HCT116 (cell line): ENCODE data around the gene PPP1R15A. TPM values are rescaled to one million over a fixed set of nuclear protein-coding genes. Genes with fewer than 3 reads are reported as not detected.
A peak's percentile ranks its signal among the peaks of the same experiment; 100 is the strongest.

Experiments
- ATAC-seq: fragments of 200-7000 bp; cut with Tn5 transposase; 2 replicates; pipeline ENCODE4 v1.9.1; 2020; ENCODE audit warnings: mild to moderate bottlenecking, moderate library complexity
- BruUV-seq: library from RNA; stranded (reverse); fragments of 400-500 nt; replicated peaks from 2 replicates; lab custom pipeline; 2021; lab: Mats Ljungman, UMichigan
- CTCF ChIA-PET: fragments of 300-600 bp; sonication (Branson Sonifier 250); formaldehyde crosslinking; loops from one replicate; lab custom pipeline; 2021; ENCODE audit warnings: antibody characterized with exemption; lab: Charles Lee
- POLR2A ChIA-PET: fragments of 300-600, 350-600 bp; sonication (Branson Sonifier 250); formaldehyde crosslinking; loops from one replicate; lab custom pipeline; 2021; ENCODE audit warnings: antibody characterized with exemption; lab: Charles Lee
- RAD21 ChIA-PET, 2 experiments: fragments of 300-600 bp; sonication (Branson Sonifier 250); formaldehyde crosslinking; loops; one replicate each; lab custom pipeline; 2023; ENCODE audit warnings: low total read pairs in 2 of 2; ENCODE audit not compliant: uncharacterized antibody in 2 of 2, unreplicated experiment in 2 of 2, low non-redundant PET in 1 of 2; lab: Charles Lee
- DNase-seq: peaks from one replicate; pipeline ENCODE4 v3.0.0-alpha.2; 2010; ENCODE audit warnings: low read depth, low spot score
- H2AFZ ChIP-seq: fragments of 200-600 bp; shearing (Covaris generic), sonication (generic); 2 replicates; pipeline ENCODE4 v1.6.1; 2017; ENCODE audit warnings: low read depth, mixed run types, mixed read lengths, antibody characterized with exemption, low read length; ENCODE audit not compliant: poor library complexity, severe bottlenecking
- H3K27ac ChIP-seq: 2 replicates; pipeline ENCODE4 v1.5.1; 2012; ENCODE audit warnings: low read depth, low read length
- H3K27me3 ChIP-seq: fragments of 200-600 bp; sonication (generic); 2 replicates; pipeline ENCODE4 v1.6.1; 2016; ENCODE audit warnings: mixed run types, low read length, mixed read lengths; ENCODE audit not compliant: insufficient read depth
- H3K36me3 ChIP-seq, 2 experiments: fragments of 200-500 bp in 1 of 2; fragments of 200-600 bp in 1 of 2; sonication (Bioruptor generic) in 1 of 2; sonication (generic) in 1 of 2; 2 replicates each; pipeline versions ENCODE4 v1.5.1 to v1.6.1; 2014 to 2016; ENCODE audit warnings: low read length in 2 of 2, inconsistent platforms in 1 of 2, mixed read lengths in 1 of 2, mixed run types in 1 of 2; ENCODE audit not compliant: insufficient read depth in 2 of 2, control insufficient read depth in 1 of 2
- H3K4me1 ChIP-seq, 2 experiments: fragments of 200-600 bp in 1 of 2; sonication (generic) in 1 of 2; 2 replicates each; pipeline versions ENCODE4 v1.5.1 to v1.6.1; 2012 to 2017; ENCODE audit warnings: low read length in 2 of 2, inconsistent platforms in 1 of 2, mild to moderate bottlenecking in 1 of 2, mixed read lengths in 1 of 2, mixed run types in 1 of 2, moderate library complexity in 1 of 2; ENCODE audit not compliant: insufficient read depth in 2 of 2, control insufficient read depth in 1 of 2
- H3K4me2 ChIP-seq: fragments of 200-600 bp; sonication (generic); 2 replicates; pipeline ENCODE4 v1.6.1; 2017; ENCODE audit warnings: mixed run types, low read length, mixed read lengths
- H3K4me3 ChIP-seq, 2 experiments: fragments of 200-600 bp in 1 of 2; sonication (generic) in 1 of 2; replicated peaks in 1 of 2; 2 replicates each; pipeline ENCODE4 v1.5.1; 2011 to 2016; ENCODE audit warnings: low read length in 2 of 2, control low read depth in 1 of 2, low read depth in 1 of 2, mild to moderate bottlenecking in 1 of 2, mixed read lengths in 1 of 2, mixed run types in 1 of 2
- H3K79me2 ChIP-seq: fragments of 200-600 bp; sonication (generic); 2 replicates; pipeline ENCODE4 v1.6.1; 2017; ENCODE audit warnings: mild to moderate bottlenecking, mixed run types, low read length, moderate library complexity, mixed read lengths; ENCODE audit not compliant: insufficient read depth
- H3K9ac ChIP-seq: fragments of 200-600 bp; sonication (generic); 2 replicates; pipeline ENCODE4 v1.6.1; 2016; ENCODE audit warnings: low read length, mixed read lengths
- H3K9me2 ChIP-seq: fragments of 200-600 bp; sonication (generic), shearing (Covaris generic); 2 replicates; pipeline ENCODE4 v1.6.1; 2017; ENCODE audit warnings: mixed run types, mild to moderate bottlenecking, moderate library complexity; ENCODE audit not compliant: insufficient read depth
- H3K9me3 ChIP-seq, 2 experiments: fragments of 200-500 bp in 1 of 2; fragments of 200-600 bp in 1 of 2; sonication (Bioruptor generic) in 1 of 2; sonication (generic) in 1 of 2; 2 replicates each; pipeline ENCODE4 v1.6.1; 2014 to 2017; ENCODE audit warnings: low read length in 2 of 2, mixed read lengths in 2 of 2, inconsistent platforms in 1 of 2, low read depth in 1 of 2, mild to moderate bottlenecking in 1 of 2, mixed run types in 1 of 2, moderate library complexity in 1 of 2; ENCODE audit not compliant: control insufficient read depth in 1 of 2, insufficient read depth in 1 of 2
- H4K20me1 ChIP-seq: fragments of 200-600 bp; sonication (generic), shearing (Covaris generic); 2 replicates; pipeline ENCODE4 v1.6.1; 2017; ENCODE audit warnings: mixed run types, mild to moderate bottlenecking, moderate library complexity; ENCODE audit not compliant: insufficient read depth
- FOSL1 ChIP-seq: IDR thresholded peaks from 2 replicates; pipeline ENCODE4 v1.6.1; 2012; ENCODE audit warnings: low read depth
- SIN3A ChIP-seq: IDR thresholded peaks from 2 replicates; pipeline ENCODE4 v1.6.1; 2012; ENCODE audit warnings: low read depth
- SRF ChIP-seq: IDR thresholded peaks from 2 replicates; pipeline ENCODE4 v1.6.1; 2012; ENCODE audit warnings: low read depth
- ZBTB33 ChIP-seq: IDR thresholded peaks from 2 replicates; pipeline ENCODE4 v1.6.1; 2011; ENCODE audit warnings: mild to moderate bottlenecking, low read length, moderate library complexity; ENCODE audit not compliant: insufficient replicate concordance; ENCODE audit errors: extremely low read depth
- intact Hi-C: fragments of 100-400 bp; cut with micrococcal nuclease; formaldehyde crosslinking; loops from 2 replicates; pipeline ENCODE4 v1.10.0; 2022
- total RNA-seq: library from RNA; stranded (reverse); gene quantifications from one replicate; pipeline ENCODE4 v1.2.1, GENCODE V29; 2021; ENCODE audit not compliant: unreplicated experiment

Gene PPP1R15A
- total RNA-seq, 1 experiment from 2014 or later, result 50.3 TPM

GRCh38 chr19:48872884-48873475 is 759 bp downstream of the PPP1R15A start (continued):
- TF ChIP-seq ZBTB33, result peak; percentile 91

GRCh38 chr19:48873476-48874302 is 1.5 kb downstream of the PPP1R15A start:
- H3K79me2 ChIP-seq, result peaks cover 42% of the 10 kb centered on the region
- ATAC-seq, result no peak
- RAD21 ChIA-PET, result no interaction called here
- H3K27ac ChIP-seq, result peak overlapping the region; percentile 90
- peak overlapping the region; percentile 100 for H3K9ac ChIP-seq
- intact Hi-C loops, result loop anchor here (5.0 kb wide), 1 partner anchor 94 kb away; the partner anchor contains the start of gene FTL
- peaks cover 13 to 27% of the 10 kb centered on the region in 2 experiments for H3K36me3 ChIP-seq
- H3K4me3 ChIP-seq, result peak overlapping the region; percentile 93 to 100
- peak overlapping the region; percentile 89 for H3K4me2 ChIP-seq
- POLR2A ChIA-PET, result interaction anchor here (0.6 to 2.3 kb wide), 5 partner anchors 36 to 225 kb away, joined by 3 to 9 read pairs (median 3); partner anchors contain the start of gene FTL
- no TSS peak for BruUV-seq
- TF ChIP-seq FOSL1 (no peak), SIN3A (no peak), SRF (no peak)
- CTCF ChIA-PET, result interaction anchor here (1.3 kb wide), 1 partner anchor 97 kb away, joined by 3 read pairs; no protein-coding TSS in a partner anchor
- no peak for DNase-seq
- H2AFZ ChIP-seq, result no peak overlapping the region
- peaks cover 16% of the 10 kb centered on the region; the same call in 1 of the 2 replicates for H4K20me1 ChIP-seq
- H3K4me1 ChIP-seq, result peaks cover 46 to 57% of the 10 kb centered on the region in 2 experiments
- no peaks in the 10 kb centered on the region for H3K27me3 ChIP-seq
- no peaks in the 10 kb centered on the region for H3K9me3 ChIP-seq
- H3K9me2 ChIP-seq, result no peaks in the 10 kb centered on the region
